Mononuclear cell (primary cell): ENCODE measurements around the gene SLN. TPM values are rescaled to one million over a fixed set of nuclear protein-coding genes. Genes with fewer than 3 reads are reported as not detected.
"Not testable (repeated sequence)": the region's sequence is repeated elsewhere in the genome, so short reads cannot be mapped to it uniquely, and the experiment has no call there.

ENCODE experiments used
- H3K27me3 ChIP-seq: 2 replicates; pipeline ENCODE4 v1.6.0; 2011; ENCODE audit warnings: low read length, control low read depth; ENCODE audit not compliant: insufficient read depth
- H3K4me1 ChIP-seq: 2 replicates; pipeline ENCODE4 v1.5.1; 2011; ENCODE audit warnings: mild to moderate bottlenecking, low read length, control low read depth; ENCODE audit not compliant: insufficient read depth
- H3K4me3 ChIP-seq: 2 replicates; pipeline ENCODE4 v1.5.1; 2011; ENCODE audit warnings: mild to moderate bottlenecking, low read length, moderate library complexity
- H3K9me3 ChIP-seq: 2 replicates; pipeline ENCODE4 v1.5.1; 2011; ENCODE audit warnings: low read depth, mild to moderate bottlenecking, control low read depth, low read length
- total RNA-seq: library from RNA; depleted of rRNA; stranded (reverse); fragments of >200 nt; gene quantifications from one replicate; pipeline ENCODE4 v1.2.3, GENCODE V29; 2012

SLN gene
- not detected for total RNA-seq

- no peaks in the 10 kb centered on the region for H3K4me1 ChIP-seq
- H3K27me3 ChIP-seq: peaks cover 3% of the 10 kb centered on the region
- H3K9me3 ChIP-seq: no peaks in the 10 kb centered on the region
- H3K4me3 ChIP-seq: no peak within 1 kb of the TSS
These were observed at the start of gene SLN for GRCh38 chr11:107711861-107712755. TSS of gene SLN (minus strand) at chr11:107712056.

GRCh38 chr11:107758719-107759355 is 47.0 kb upstream of the SLN start:
- not testable (repeated sequence) for H3K27me3 ChIP-seq, H3K9me3 ChIP-seq, H3K4me1 ChIP-seq, H3K4me3 ChIP-seq

- no peaks in the 10 kb centered on the region for H3K4me1 ChIP-seq
- H3K27me3 ChIP-seq: peaks cover 2% of the 10 kb centered on the region
- H3K4me3 ChIP-seq: no peak overlapping the region
- no peaks in the 10 kb centered on the region for H3K9me3 ChIP-seq
These were observed 45.8 kb upstream of the SLN start for GRCh38 chr11:107757661-107758060.

- H3K9me3 ChIP-seq: no peaks in the 10 kb centered on the region
- H3K4me1 ChIP-seq: no peaks in the 10 kb centered on the region
- no peak overlapping the region for H3K4me3 ChIP-seq
- H3K27me3 ChIP-seq: peaks cover 2% of the 10 kb centered on the region
These were observed 44.7 kb upstream of the SLN start for GRCh38 chr11:107756553-107756952.

- Histone ChIP-seq H3K4me3 (no peak overlapping the region), H3K27me3 (peaks cover 3% of the 10 kb centered on the region), H3K4me1 (no peaks in the 10 kb centered on the region), H3K9me3 (no peaks in the 10 kb centered on the region)
These were observed 41.3 kb upstream of the SLN start for GRCh38 chr11:107752949-107753822.

GRCh38 chr11:107752508-107752907 is 40.7 kb upstream of the SLN start:
- H3K4me1 ChIP-seq: no peaks in the 10 kb centered on the region
- peaks cover 3% of the 10 kb centered on the region for H3K27me3 ChIP-seq
- H3K4me3 ChIP-seq: no peak overlapping the region
- no peaks in the 10 kb centered on the region for H3K9me3 ChIP-seq

- no peak overlapping the region for H3K4me3 ChIP-seq
- H3K4me1 ChIP-seq: no peaks in the 10 kb centered on the region
- peaks cover 5% of the 10 kb centered on the region for H3K27me3 ChIP-seq
- no peaks in the 10 kb centered on the region for H3K9me3 ChIP-seq
These were observed 39.2 kb upstream of the SLN start for GRCh38 chr11:107751082-107751481.

GRCh38 chr11:107750313-107750712 is 38.5 kb upstream of the SLN start:
- Histone ChIP-seq H3K27me3 (peaks cover 5% of the 10 kb centered on the region), H3K4me1 (no peaks in the 10 kb centered on the region), H3K9me3 (no peaks in the 10 kb centered on the region), H3K4me3 (no peak overlapping the region)

- Histone ChIP-seq H3K4me3 (no peak overlapping the region), H3K4me1 (no peaks in the 10 kb centered on the region), H3K27me3 (peaks cover 5% of the 10 kb centered on the region), H3K9me3 (no peaks in the 10 kb centered on the region)
These were observed 35.8 kb upstream of the SLN start for GRCh38 chr11:107747622-107748021.

GRCh38 chr11:107744736-107745135 is 32.9 kb upstream of the SLN start:
- no peaks in the 10 kb centered on the region for H3K4me1 ChIP-seq
- H3K4me3 ChIP-seq: no peak overlapping the region
- no peaks in the 10 kb centered on the region for H3K9me3 ChIP-seq
- H3K27me3 ChIP-seq: peaks cover 5% of the 10 kb centered on the region

- Histone ChIP-seq H3K4me1 (no peaks in the 10 kb centered on the region), H3K4me3 (no peak overlapping the region), H3K27me3 (peaks cover 4% of the 10 kb centered on the region), H3K9me3 (no peaks in the 10 kb centered on the region)
These were observed 31.3 kb upstream of the SLN start for GRCh38 chr11:107743191-107743590.

- Histone ChIP-seq H3K9me3 (no peaks in the 10 kb centered on the region), H3K27me3 (no peaks in the 10 kb centered on the region), H3K4me1 (no peaks in the 10 kb centered on the region), H3K4me3 (no peak overlapping the region)
These were observed 29.4 kb upstream of the SLN start for GRCh38 chr11:107741044-107741823.

- H3K9me3 ChIP-seq: no peaks in the 10 kb centered on the region
- H3K4me1 ChIP-seq: no peaks in the 10 kb centered on the region
- H3K27me3 ChIP-seq: no peaks in the 10 kb centered on the region
- no peak overlapping the region for H3K4me3 ChIP-seq
These were observed 28.4 kb upstream of the SLN start for GRCh38 chr11:107740271-107740670.

- Histone ChIP-seq H3K4me3 (no peak overlapping the region), H3K9me3 (no peaks in the 10 kb centered on the region), H3K4me1 (no peaks in the 10 kb centered on the region), H3K27me3 (peaks cover 4% of the 10 kb centered on the region)
These were observed 24.7 kb upstream of the SLN start for GRCh38 chr11:107736546-107736945.
